ENCODE measurements around the gene IRS1.

DNA sequence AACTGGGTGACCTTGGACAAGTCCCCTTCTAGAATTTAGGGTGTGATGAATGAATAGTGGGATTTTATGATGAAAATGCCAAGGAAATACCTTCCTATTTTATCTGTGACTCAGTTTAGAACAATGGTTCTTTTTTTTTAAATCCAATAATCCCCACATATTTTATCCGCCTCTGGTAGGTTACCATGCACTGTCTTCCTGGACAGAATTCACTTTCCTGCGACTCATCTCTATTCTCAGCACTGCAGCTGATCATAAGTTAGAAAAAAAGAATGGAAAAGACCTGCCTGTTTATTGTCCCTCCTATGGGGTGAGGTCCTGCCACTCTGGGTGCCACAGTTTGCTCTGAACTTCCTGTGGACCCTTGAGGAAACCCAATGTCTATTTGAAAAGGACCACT lies 73.1 kb downstream of the IRS1 start:
- no peak for TF ChIP-seq EZH2 (IDR thresholded peaks at IDR 0.05; ENCODE audit: borderline replicate concordance, low read length)
- TF ChIP-seq, protein P1, sequence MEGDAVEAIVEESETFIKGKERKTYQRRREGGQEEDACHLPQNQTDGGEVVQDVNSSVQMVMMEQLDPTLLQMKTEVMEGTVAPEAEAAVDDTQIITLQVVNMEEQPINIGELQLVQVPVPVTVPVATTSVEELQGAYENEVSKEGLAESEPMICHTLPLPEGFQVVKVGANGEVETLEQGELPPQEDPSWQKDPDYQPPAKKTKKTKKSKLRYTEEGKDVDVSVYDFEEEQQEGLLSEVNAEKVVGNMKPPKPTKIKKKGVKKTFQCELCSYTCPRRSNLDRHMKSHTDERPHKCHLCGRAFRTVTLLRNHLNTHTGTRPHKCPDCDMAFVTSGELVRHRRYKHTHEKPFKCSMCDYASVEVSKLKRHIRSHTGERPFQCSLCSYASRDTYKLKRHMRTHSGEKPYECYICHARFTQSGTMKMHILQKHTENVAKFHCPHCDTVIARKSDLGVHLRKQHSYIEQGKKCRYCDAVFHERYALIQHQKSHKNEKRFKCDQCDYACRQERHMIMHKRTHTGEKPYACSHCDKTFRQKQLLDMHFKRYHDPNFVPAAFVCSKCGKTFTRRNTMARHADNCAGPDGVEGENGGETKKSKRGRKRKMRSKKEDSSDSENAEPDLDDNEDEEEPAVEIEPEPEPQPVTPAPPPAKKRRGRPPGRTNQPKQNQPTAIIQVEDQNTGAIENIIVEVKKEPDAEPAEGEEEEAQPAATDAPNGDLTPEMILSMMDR (conservative IDR thresholded peaks at IDR 0.05 in 1 of 2, IDR thresholded peaks at IDR 0.05 in 1 of 2; ENCODE audit: extremely low read depth in 1 of 2, insufficient read depth in 1 of 2, low read depth in 1 of 2, low read length in 2 of 2), result no peak
